Mesothelial cell of epicardium (in vitro differentiated cells): ENCODE measurements around the gene NR3C1. TPM values are rescaled to one million over a fixed set of nuclear protein-coding genes. Genes with fewer than 3 reads are reported as not detected.

Source experiments
- DNase-seq, 2 experiments: peaks; one replicate each; pipeline ENCODE4 v3.0.0; 2021; ENCODE audit warnings: low spot score in 2 of 2; ENCODE audit not compliant: unreplicated experiment in 2 of 2
- H3K27ac Mint-ChIP-seq: 2 replicates; pipeline ENCODE4 v1.8.0; 2021; ENCODE audit warnings: mixed read lengths
- H3K27me3 Mint-ChIP-seq: 2 replicates; pipeline ENCODE4 v1.8.0; 2021; ENCODE audit warnings: low read depth, mixed read lengths
- H3K36me3 Mint-ChIP-seq: 2 replicates; pipeline ENCODE4 v1.8.0; 2021; ENCODE audit warnings: mixed read lengths
- H3K4me1 Mint-ChIP-seq: 2 replicates; pipeline ENCODE4 v1.8.0; 2021; ENCODE audit warnings: mixed read lengths
- H3K4me3 Mint-ChIP-seq: 2 replicates; pipeline ENCODE4 v1.8.0; 2021; ENCODE audit warnings: mild to moderate bottlenecking, moderate library complexity, mixed read lengths
- H3K9me3 Mint-ChIP-seq: 2 replicates; pipeline ENCODE4 v1.8.0; 2021; ENCODE audit warnings: mixed read lengths
- CTCF ChIP-seq: fragments of 200-600 bp; sonication (generic); IDR thresholded peaks from one replicate; pipeline ENCODE4 v1.5.0; 2021; ENCODE audit warnings: antibody characterized with exemption; ENCODE audit not compliant: unreplicated experiment
- total RNA-seq: library from RNA; stranded (reverse); gene quantifications from 3 replicates; pipeline ENCODE4 v1.2.1, GENCODE V29; 2021

The NR3C1 gene
- total RNA-seq, 1 donor from 2014 or later: 29.2 TPM

- Mint-ChIP-seq H3K27ac (no peak overlapping the region), H3K4me3 (no peak overlapping the region), H3K4me1 (peaks cover 16% of the 10 kb centered on the region), H3K36me3 (no peaks in the 10 kb centered on the region), H3K9me3 (no peaks in the 10 kb centered on the region), H3K27me3 (peaks cover 11% of the 10 kb centered on the region)
- DNase-seq: no peak
- TF ChIP-seq CTCF: no peak
These were observed 33.4 kb upstream of the NR3C1 start for GRCh38 chr5:143436871-143437270.

- Mint-ChIP-seq H3K36me3 (no peaks in the 10 kb centered on the region), H3K27me3 (peaks cover 13% of the 10 kb centered on the region), H3K9me3 (no peaks in the 10 kb centered on the region), H3K4me1 (peaks cover 16% of the 10 kb centered on the region), H3K27ac (no peak overlapping the region), H3K4me3 (no peak overlapping the region)
- no peak for DNase-seq
- no peak for TF ChIP-seq CTCF
These were observed 31.7 kb upstream of the NR3C1 start for GRCh38 chr5:143435210-143435657.

GRCh38 chr5:143434261-143435209 is 31.0 kb upstream of the NR3C1 start:
- DNase-seq: no peak
- no peak overlapping the region for H3K27ac Mint-ChIP-seq
- H3K4me3 Mint-ChIP-seq: no peak overlapping the region
- H3K27me3 Mint-ChIP-seq: peaks cover 13% of the 10 kb centered on the region
- TF ChIP-seq CTCF: no peak
- no peaks in the 10 kb centered on the region for H3K36me3 Mint-ChIP-seq
- no peaks in the 10 kb centered on the region for H3K9me3 Mint-ChIP-seq
- peaks cover 16% of the 10 kb centered on the region for H3K4me1 Mint-ChIP-seq

GRCh38 chr5:143433670-143434069 is 30.2 kb upstream of the NR3C1 start:
- peaks cover 16% of the 10 kb centered on the region for H3K4me1 Mint-ChIP-seq
- no peak overlapping the region for H3K27ac Mint-ChIP-seq
- TF ChIP-seq CTCF: no peak
- peaks cover 11% of the 10 kb centered on the region for H3K27me3 Mint-ChIP-seq
- no peaks in the 10 kb centered on the region for H3K36me3 Mint-ChIP-seq
- no peak overlapping the region for H3K4me3 Mint-ChIP-seq
- DNase-seq: no peak
- H3K9me3 Mint-ChIP-seq: no peaks in the 10 kb centered on the region

- no peak for TF ChIP-seq CTCF
- H3K4me3 Mint-ChIP-seq: no peak overlapping the region
- no peaks in the 10 kb centered on the region for H3K36me3 Mint-ChIP-seq
- peaks cover 10% of the 10 kb centered on the region for H3K27me3 Mint-ChIP-seq
- H3K27ac Mint-ChIP-seq: no peak overlapping the region
- H3K9me3 Mint-ChIP-seq: no peaks in the 10 kb centered on the region
- peaks cover 16% of the 10 kb centered on the region for H3K4me1 Mint-ChIP-seq
- DNase-seq: no peak
These were observed 29.3 kb upstream of the NR3C1 start for GRCh38 chr5:143432658-143433239.
